HG02763 (cell line): ENCODE results near the gene CLCA4.

ENCODE experiments used
- ATAC-seq: cut with Tn5 transposase; IDR thresholded peaks from one replicate; pipeline ENCODE4 v1.9.1; 2021; ENCODE audit warnings: mild to moderate bottlenecking, moderate library complexity; ENCODE audit not compliant: unreplicated experiment

CLCA4 gene

GRCh38 chr1:86616871-86617270 lies 70.0 kb downstream of the CLCA4 start:
- peak; percentile 100 for ATAC-seq

- no peak for ATAC-seq
Observed at GRCh38 chr1:86618358-86618757, 71.5 kb downstream of the CLCA4 start.

- no peak for ATAC-seq
Observed at GRCh38 chr1:86619313-86619712, 72.4 kb downstream of the CLCA4 start.

- no peak for ATAC-seq
Observed at GRCh38 chr1:86621286-86621685, 74.4 kb downstream of the CLCA4 start.
